Mesodermal cell (in vitro differentiated cells): ENCODE data around the gene GCK.

Experiments
- H3K27ac ChIP-seq: 2 replicates; pipeline ENCODE4 v1.7.0; 2013; ENCODE audit warnings: mild to moderate bottlenecking, low read depth, low read length, moderate library complexity; ENCODE audit not compliant: severe bottlenecking
- H3K36me3 ChIP-seq: 2 replicates; pipeline ENCODE4 v1.7.1; 2013; ENCODE audit warnings: mild to moderate bottlenecking, low read length, moderate library complexity; ENCODE audit not compliant: control insufficient read depth, insufficient read depth
- H3K4me1 ChIP-seq: one replicate; pipeline ENCODE4 v1.7.1; 2013; ENCODE audit warnings: mild to moderate bottlenecking, low read length; ENCODE audit not compliant: insufficient read depth, control insufficient read depth, poor library complexity, severe bottlenecking
- H3K4me3 ChIP-seq: 2 replicates; pipeline ENCODE4 v1.7.0; 2013; ENCODE audit warnings: low read length, control low read depth, mild to moderate bottlenecking; ENCODE audit not compliant: insufficient read depth, poor library complexity, severe bottlenecking; ENCODE audit errors: extremely low read depth
- H3K9me3 ChIP-seq: 2 replicates; pipeline ENCODE4 v1.7.1; 2013; ENCODE audit warnings: mild to moderate bottlenecking, low read length, moderate library complexity; ENCODE audit not compliant: control insufficient read depth
- WGBS, 2 experiments: methylation state at CpG; one replicate each; pipeline ENCODE4 v1.1.5; 2013; ENCODE audit warnings: missing lambda C conversion rate in 2 of 2; ENCODE audit not compliant: insufficient coverage in 2 of 2; 5-methylcytosine and 5-hydroxymethylcytosine counted together

Gene GCK

GRCh38 chr7:44161371-44161770 is 27.9 kb downstream of the GCK start:
- H3K4me3 ChIP-seq: no peak overlapping the region
- H3K27ac ChIP-seq: no peak overlapping the region
- H3K36me3 ChIP-seq: no peaks in the 10 kb centered on the region
- WGBS, 2 experiments: 92 to 94% methylated on average over 2 of the region's 2 CpGs
- no peaks in the 10 kb centered on the region for H3K9me3 ChIP-seq
- H3K4me1 ChIP-seq: peaks cover 8% of the 10 kb centered on the region

GRCh38 chr7:44159824-44160630 is 29.2 kb downstream of the GCK start:
- no peaks in the 10 kb centered on the region for H3K9me3 ChIP-seq
- no peaks in the 10 kb centered on the region for H3K36me3 ChIP-seq
- H3K4me1 ChIP-seq: peaks cover 8% of the 10 kb centered on the region
- WGBS, 2 experiments: 83 to 89% methylated on average over 2 to 5 of the region's 5 CpGs
- no peak overlapping the region for H3K27ac ChIP-seq
- no peak overlapping the region for H3K4me3 ChIP-seq

- Histone ChIP-seq H3K9me3 (no peaks in the 10 kb centered on the region), H3K36me3 (no peaks in the 10 kb centered on the region), H3K27ac (no peak overlapping the region), H3K4me3 (no peak overlapping the region), H3K4me1 (peaks cover 8% of the 10 kb centered on the region)
- WGBS, 2 experiments: 91 to 93% methylated on average over 7 to 10 of the region's 12 CpGs
Measured at GRCh38 chr7:44158873-44159631, 30.2 kb downstream of the GCK start.

GRCh38 chr7:44158096-44158872 is 31.0 kb downstream of the GCK start:
- H3K4me1 ChIP-seq: peaks cover 5% of the 10 kb centered on the region
- no peak overlapping the region for H3K4me3 ChIP-seq
- whole genome bisulfite sequencing, 2 experiments: 91 to 94% methylated on average over 10 of the region's 10 CpGs
- H3K36me3 ChIP-seq: no peaks in the 10 kb centered on the region
- H3K9me3 ChIP-seq: no peaks in the 10 kb centered on the region
- no peak overlapping the region for H3K27ac ChIP-seq

- no peak overlapping the region for H3K27ac ChIP-seq
- H3K4me3 ChIP-seq: no peak overlapping the region
- H3K4me1 ChIP-seq: no peaks in the 10 kb centered on the region
- 73 to 85% methylated on average over 13 to 15 of the region's 15 CpGs for WGBS, 2 experiments
- H3K36me3 ChIP-seq: no peaks in the 10 kb centered on the region
- H3K9me3 ChIP-seq: no peaks in the 10 kb centered on the region
Measured at GRCh38 chr7:44157116-44158080, 31.8 kb downstream of the GCK start.

- no peak overlapping the region for H3K4me3 ChIP-seq
- H3K9me3 ChIP-seq: no peaks in the 10 kb centered on the region
- H3K27ac ChIP-seq: no peak overlapping the region
- 87% methylated on average over 3 of the region's 4 CpGs; no CpG with 5 or more reads in 1 of the 2 experiments for WGBS, 2 experiments
- no peaks in the 10 kb centered on the region for H3K4me1 ChIP-seq
- no peaks in the 10 kb centered on the region for H3K36me3 ChIP-seq
Measured at GRCh38 chr7:44156453-44157010, 32.7 kb downstream of the GCK start.

GRCh38 chr7:44155191-44156185 is 33.8 kb downstream of the GCK start:
- Histone ChIP-seq H3K36me3 (no peaks in the 10 kb centered on the region), H3K27ac (no peak overlapping the region), H3K4me3 (no peak overlapping the region), H3K9me3 (no peaks in the 10 kb centered on the region), H3K4me1 (no peaks in the 10 kb centered on the region)
- WGBS, 2 experiments: 92 to 98% methylated on average over 8 of the region's 8 CpGs

GRCh38 chr7:44154703-44155102 is 34.5 kb downstream of the GCK start:
- Histone ChIP-seq H3K9me3 (no peaks in the 10 kb centered on the region), H3K27ac (no peak overlapping the region), H3K4me1 (no peaks in the 10 kb centered on the region), H3K36me3 (no peaks in the 10 kb centered on the region), H3K4me3 (no peak overlapping the region)
- WGBS, 2 experiments: 83 to 93% methylated on average over 2 to 3 of the region's 3 CpGs

- Histone ChIP-seq H3K4me1 (no peaks in the 10 kb centered on the region), H3K4me3 (no peak overlapping the region), H3K36me3 (no peaks in the 10 kb centered on the region), H3K9me3 (no peaks in the 10 kb centered on the region), H3K27ac (no peak overlapping the region)
- 93 to 100% methylated on average over 5 of the region's 5 CpGs for WGBS, 2 experiments
Measured at GRCh38 chr7:44153948-44154335, 35.3 kb downstream of the GCK start.
